Hindlimb muscle (tissue), 1 donor: Measurements from ENCODE around the gene SLC34A3. TPM values are rescaled to one million over a fixed set of nuclear protein-coding genes. Genes with fewer than 3 reads are reported as not detected.

Experiments
- DNase-seq: peaks from one replicate; pipeline ENCODE4 v3.0.0-alpha.2; 2013
- polyA plus RNA-seq: library from polyadenylated mRNA; unstranded; fragments of 120-200 nt; gene quantifications from one replicate; pipeline ENCODE4 v1.2.1, GENCODE V29; 2013; ENCODE audit not compliant: insufficient read length

The SLC34A3 gene
- polyA plus RNA-seq, 1 donor: 1.8 TPM

GRCh38 chr9:137198051-137198901 is 32.4 kb upstream of the SLC34A3 start:
- no peak for DNase-seq

GRCh38 chr9:137198902-137199283 is 31.8 kb upstream of the SLC34A3 start:
- no peak for DNase-seq

GRCh38 chr9:137199411-137200121 is 31.1 kb upstream of the SLC34A3 start:
- DNase-seq: no peak

DNA sequence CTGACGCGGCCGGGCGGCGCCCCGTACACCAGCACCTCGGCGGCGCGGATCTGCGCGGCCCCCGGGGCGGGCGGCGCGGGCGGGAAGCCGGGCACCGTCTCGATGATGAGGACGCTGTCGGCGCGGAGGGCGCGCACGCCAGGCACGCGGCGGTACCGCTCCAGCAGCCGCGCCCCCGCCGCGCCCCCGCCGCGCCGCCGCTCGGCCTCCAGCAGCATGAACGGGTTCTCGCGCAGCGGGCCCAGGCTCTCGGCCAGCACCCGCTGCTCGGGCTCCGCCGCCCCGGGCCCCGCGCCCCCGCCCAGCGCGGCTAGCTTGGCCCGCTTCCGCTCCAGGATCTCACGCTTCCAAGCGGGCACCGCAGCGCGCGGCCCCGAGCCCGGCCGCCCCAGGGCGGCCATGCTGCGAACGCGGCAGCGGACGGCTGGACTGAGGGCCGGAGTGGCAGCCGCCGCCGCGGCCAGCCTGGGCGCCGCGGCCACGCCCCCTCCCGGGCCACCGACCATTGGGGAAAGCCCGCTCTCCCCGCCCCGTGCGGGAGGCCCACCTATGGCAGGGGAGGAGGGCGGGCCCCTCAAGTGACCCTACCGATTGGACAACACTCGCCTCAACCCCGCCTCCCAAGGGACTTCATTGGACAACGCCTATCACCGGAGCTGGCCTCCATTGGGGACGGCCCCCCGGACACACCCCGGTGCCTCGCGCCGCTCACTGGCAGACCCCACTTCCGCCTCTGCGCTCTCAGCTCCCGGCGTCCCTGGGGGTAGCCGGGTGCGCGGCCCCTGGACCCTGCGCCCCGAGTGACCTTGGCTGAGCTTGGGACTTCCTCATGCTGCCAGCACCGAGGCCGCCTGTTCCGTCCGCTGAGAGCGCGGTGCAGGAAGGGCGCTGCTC is 30.1 kb upstream of the SLC34A3 start, which contains the start of gene TPRN:
TSS of gene TPRN (minus strand) at position 431 of the 894 bp plus-strand sequence. CDS start at position 401, 30 bp downstream.
- DNase-seq: peak; percentile 97

GRCh38 chr9:137201205-137201868 is 29.4 kb upstream of the SLC34A3 start:
- DNase-seq: no peak

GRCh38 chr9:137202966-137203365 is 27.7 kb upstream of the SLC34A3 start:
- no peak for DNase-seq

DNA sequence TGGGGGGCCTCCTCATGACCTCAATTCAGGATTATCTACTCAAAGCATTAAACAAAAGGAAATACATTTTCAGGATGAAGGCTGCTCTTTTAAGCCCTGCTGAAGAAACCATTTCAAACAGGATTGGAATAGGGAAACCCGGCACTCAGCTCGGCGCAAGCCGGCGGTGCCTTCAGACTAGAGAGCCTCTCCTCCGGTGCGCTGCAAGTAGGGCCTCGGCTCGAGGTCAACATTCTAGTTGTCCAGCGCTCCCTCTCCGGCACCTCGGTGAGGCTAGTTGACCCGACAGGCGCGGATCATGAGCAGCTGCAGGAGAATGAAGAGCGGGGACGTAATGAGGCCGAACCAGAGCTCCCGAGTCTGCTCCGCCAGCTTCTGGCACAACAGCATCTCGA is 26.0 kb upstream of the SLC34A3 start:
- DNase-seq: no peak

GRCh38 chr9:137205126-137206069 is 25.3 kb upstream of the SLC34A3 start, which contains the start of the genes NDOR1 and TMEM203:
Gene NDOR1, plus strand, starts transcription at chr9:137205700. Its CDS starts 78 bp downstream, at chr9:137205778.
Gene TMEM203, minus strand, starts transcription at chr9:137205648. Its CDS starts 234 bp downstream, at chr9:137205414.
- DNase-seq: peak; percentile 94

DNA sequence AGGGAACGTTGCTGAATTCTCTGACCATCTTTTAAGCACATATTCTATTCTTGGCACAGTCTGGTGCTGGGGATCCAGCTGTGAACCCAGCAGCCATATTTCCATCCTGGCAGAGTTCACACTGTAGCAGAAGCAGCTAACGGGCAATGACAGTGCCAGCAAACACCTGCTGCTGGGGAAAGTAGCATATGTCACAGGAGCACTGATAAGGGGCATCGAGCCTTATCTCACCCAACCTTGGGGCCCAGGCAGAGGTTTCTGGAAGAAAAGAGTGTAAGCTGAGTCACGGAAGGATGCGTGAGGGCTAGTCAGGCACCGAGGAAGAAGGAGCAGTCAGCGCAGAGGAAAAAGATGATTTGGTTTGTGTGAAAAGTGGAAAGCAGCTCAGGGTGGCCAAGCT is 24.1 kb upstream of the SLC34A3 start:
- no peak for DNase-seq

DNA sequence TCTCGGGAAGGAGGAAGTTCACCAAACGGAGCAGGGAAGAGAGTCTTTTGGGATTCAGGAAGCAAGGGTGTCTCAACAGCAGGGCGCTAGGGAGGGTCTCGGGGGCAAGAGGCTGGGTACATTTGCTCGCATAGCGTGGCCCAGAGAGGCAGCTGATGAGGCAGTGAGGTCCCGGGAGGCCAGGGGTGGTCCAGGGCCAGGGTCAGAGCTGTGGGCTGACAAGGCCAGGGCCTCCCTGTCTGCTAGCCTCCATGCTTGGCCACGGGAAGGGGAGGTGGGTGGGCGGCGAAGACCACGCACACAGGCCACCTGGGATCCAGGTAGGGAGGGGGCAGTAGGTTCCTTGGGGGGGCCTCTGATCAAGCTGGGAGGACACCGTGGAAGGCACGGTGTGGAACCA is 19.2 kb upstream of the SLC34A3 start:
- DNase-seq: no peak

- no peak for DNase-seq
These were observed 18.2 kb upstream of the SLC34A3 start for GRCh38 chr9:137212520-137212919.

GRCh38 chr9:137213160-137214060 is 17.3 kb upstream of the SLC34A3 start:
- DNase-seq: no peak

GRCh38 chr9:137214620-137215019 is 16.1 kb upstream of the SLC34A3 start:
- no peak for DNase-seq

- no peak for DNase-seq
These were observed 15.3 kb upstream of the SLC34A3 start for GRCh38 chr9:137215196-137215986.

DNA sequence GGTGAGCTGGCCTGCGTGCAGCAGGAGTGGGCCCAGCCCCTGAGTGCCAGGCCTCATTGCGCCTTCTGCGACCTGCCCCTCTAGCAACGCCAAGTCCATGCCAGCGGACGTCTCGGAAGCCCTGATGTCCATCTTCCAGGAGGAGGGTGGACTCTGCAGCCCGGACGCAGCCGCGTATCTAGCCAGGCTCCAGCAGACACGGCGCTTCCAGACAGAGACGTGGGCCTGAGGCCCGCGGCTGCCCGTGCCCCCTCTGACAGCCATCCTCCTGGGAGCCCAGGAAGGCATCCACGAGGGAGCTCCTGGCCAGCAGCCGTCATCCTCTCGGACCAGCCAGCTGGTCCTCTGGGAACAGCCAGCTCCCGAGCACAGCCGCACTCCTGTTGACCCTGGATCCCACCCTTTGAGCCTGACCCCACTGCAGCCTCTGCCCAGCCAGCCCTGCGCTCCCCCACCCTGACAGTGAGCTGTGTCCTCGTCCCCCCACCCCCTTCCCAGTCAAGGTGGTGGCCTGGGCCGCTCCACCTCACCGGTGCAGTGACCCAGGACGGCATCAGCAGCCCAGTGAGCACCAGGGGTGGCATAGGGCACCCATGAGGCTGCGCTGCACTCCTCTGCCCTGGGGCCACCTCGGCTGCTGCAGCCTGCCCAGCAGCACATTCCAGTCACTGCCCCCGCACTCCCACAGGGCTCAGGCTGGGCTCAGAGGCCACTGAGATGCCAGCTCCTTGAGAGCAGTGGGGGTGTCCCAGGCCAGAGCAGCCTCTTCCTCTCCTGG is 14.3 kb upstream of the SLC34A3 start:
- DNase-seq: no peak

- no peak for DNase-seq
These were observed 13.2 kb upstream of the SLC34A3 start for GRCh38 chr9:137217276-137218211.
